Lung (tissue), 12 donors: Measurements from ENCODE around the gene CYP39A1. TPM values are rescaled to one million over a fixed set of nuclear protein-coding genes. Genes with fewer than 3 reads are reported as not detected.

Source experiments
- ATAC-seq: fragments of 200-7000 bp; cut with Tn5 transposase; one replicate; pipeline ENCODE4 v1.9.1; 2020; ENCODE audit warnings: moderate number of reproducible peaks; ENCODE audit not compliant: insufficient read depth, low FRiP score
- DNase-seq, 3 donors: peaks; one replicate each; pipeline ENCODE4 v3.0.0-alpha.2; 2013 to 2017
- H3K27ac ChIP-seq, 2 donors: one replicate each; pipeline ENCODE4 v1.5.1; 2013; ENCODE audit warnings: mild to moderate bottlenecking in 2 of 2, moderate library complexity in 2 of 2, control low read depth in 1 of 2, inconsistent platforms in 1 of 2, low read depth in 1 of 2, low read length in 1 of 2
- H3K27me3 ChIP-seq, 3 donors: one replicate each; pipeline ENCODE4 v1.5.1; 2013; ENCODE audit warnings: low read length in 2 of 3; ENCODE audit not compliant: control insufficient read depth in 3 of 3, insufficient read depth in 3 of 3
- H3K36me3 ChIP-seq, 4 donors: one replicate each; pipeline ENCODE4 v1.5.1; 2013; ENCODE audit warnings: low read length in 4 of 4, mild to moderate bottlenecking in 1 of 4, moderate library complexity in 1 of 4; ENCODE audit not compliant: control insufficient read depth in 4 of 4, insufficient read depth in 4 of 4
- H3K4me1 ChIP-seq, 5 donors: one replicate each; pipeline ENCODE4 v1.5.1; 2013; ENCODE audit warnings: low read length in 5 of 5, mild to moderate bottlenecking in 2 of 5, moderate library complexity in 1 of 5; ENCODE audit not compliant: control insufficient read depth in 5 of 5, insufficient read depth in 5 of 5
- H3K4me3 ChIP-seq: one replicate; pipeline ENCODE4 v1.5.1; 2013; ENCODE audit warnings: mild to moderate bottlenecking, control low read depth, moderate library complexity
- H3K9ac ChIP-seq, 2 donors: one replicate each; pipeline ENCODE4 v1.5.1; 2013; ENCODE audit warnings: low read length in 2 of 2, control low read depth in 1 of 2; ENCODE audit not compliant: insufficient read depth in 1 of 2
- H3K9me3 ChIP-seq, 4 donors: one replicate each; pipeline ENCODE4 v1.5.1; 2013; ENCODE audit warnings: low read length in 3 of 4, mild to moderate bottlenecking in 1 of 4, moderate library complexity in 1 of 4; ENCODE audit not compliant: control insufficient read depth in 4 of 4, insufficient read depth in 3 of 4
- CTCF ChIP-seq: IDR thresholded peaks from 2 replicates; pipeline ENCODE4 v1.5.1; 2012; ENCODE audit warnings: mild to moderate bottlenecking; ENCODE audit errors: control extremely low read depth, extremely low read depth
- WGBS, 2 donors: extraction: QIAGEN DNeasy Blood & Tissue Kit; methylation state at CpG; one replicate each; pipeline ENCODE4 v1.1.7; 2013; 5-methylcytosine and 5-hydroxymethylcytosine counted together
- polyA plus RNA-seq, 2 donors: library from polyadenylated mRNA; stranded (reverse); fragments of 200-250 nt; gene quantifications; one replicate each; pipeline ENCODE4 v1.2.1, GENCODE V29; 2013
- total RNA-seq, 2 donors: library from RNA; depleted of rRNA in 1 of 2; stranded (reverse); fragments of >200 nt in 1 of 2; gene quantifications; one replicate each; pipeline ENCODE4 v1.2.1, GENCODE V29; 2014 to 2021
- donor health status: control.
- donor health status: control.
- donor health status: Bipolar disorder and iron deficiency.
- donor health status: healthy.
- donor health status: DM: yes; HTN: yes; CAD: no.

CYP39A1 gene
- total and polyA plus RNA-seq, 4 donors, result 2.2 to 14.4 (median 5.0) TPM

DNA sequence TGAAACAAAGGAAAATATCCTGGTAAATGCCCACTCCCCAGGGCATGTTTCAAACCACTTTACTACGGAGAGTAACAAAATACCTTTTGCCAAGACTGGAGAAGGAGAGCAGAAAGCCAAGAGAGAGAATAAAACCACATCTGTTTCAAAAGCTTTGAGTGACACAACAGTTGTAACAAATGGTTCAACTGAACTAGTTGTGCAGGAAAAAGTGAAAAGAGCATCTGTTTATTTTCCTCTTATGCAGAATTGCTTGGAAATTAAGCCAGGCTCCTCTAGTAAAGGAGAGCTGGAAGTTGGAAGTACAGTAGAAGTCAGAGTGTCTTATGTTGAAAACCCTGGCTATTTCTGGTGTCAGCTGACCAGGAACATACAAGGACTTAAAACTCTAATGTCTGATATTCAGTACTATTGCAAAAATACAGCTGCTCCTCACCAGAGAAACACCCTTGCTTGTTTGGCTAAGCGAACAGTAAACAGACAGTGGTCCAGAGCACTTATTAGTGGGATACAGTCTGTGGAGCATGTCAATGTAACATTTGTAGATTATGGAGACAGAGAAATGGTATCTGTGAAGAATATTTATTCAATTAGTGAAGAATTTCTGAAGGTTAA, 37.6 kb upstream of the CYP39A1 start:
- H3K4me1 ChIP-seq, result peaks cover 0 to 17% (median 0%) of the 10 kb centered on the region in 5 donors
- no peak for TF ChIP-seq CTCF
- ATAC-seq (no peak), DNase-seq (peak; percentile 38 to 90 (median 82))
- H3K9me3 ChIP-seq, result no peaks in the 10 kb centered on the region
- no peaks in the 10 kb centered on the region for H3K27me3 ChIP-seq
- no peaks in the 10 kb centered on the region for H3K36me3 ChIP-seq
- no peak overlapping the region for H3K27ac ChIP-seq
- no peak overlapping the region for H3K9ac ChIP-seq
- no peak overlapping the region for H3K4me3 ChIP-seq
- WGBS, 2 donors, result 80 to 87% methylated on average over 2 of the region's 2 CpGs

DNA sequence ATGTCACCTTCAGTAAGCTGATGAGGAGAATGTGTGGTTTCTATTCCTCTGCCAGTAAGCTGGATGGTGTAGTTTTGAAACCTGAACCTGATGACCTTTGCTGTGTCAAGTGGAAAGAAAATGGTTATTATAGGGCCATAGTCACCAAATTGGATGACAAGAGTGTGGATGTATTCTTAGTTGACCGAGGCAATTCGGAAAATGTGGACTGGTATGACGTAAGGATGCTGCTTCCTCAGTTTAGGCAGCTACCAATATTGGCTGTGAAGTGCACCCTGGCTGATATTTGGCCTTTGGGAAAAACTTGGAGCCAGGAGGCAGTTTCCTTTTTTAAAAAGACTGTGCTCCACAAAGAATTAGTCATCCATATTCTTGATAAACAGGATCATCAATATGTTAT, 37.0 kb upstream of the CYP39A1 start:
- no peak overlapping the region for H3K9ac ChIP-seq
- H3K27ac ChIP-seq, result no peak overlapping the region
- TF ChIP-seq CTCF, result no peak
- H3K27me3 ChIP-seq, result no peaks in the 10 kb centered on the region
- peaks cover 0 to 17% (median 0%) of the 10 kb centered on the region in 5 donors for H3K4me1 ChIP-seq
- 87 to 90% methylated on average over 3 of the region's 3 CpGs for WGBS, 2 donors
- no peaks in the 10 kb centered on the region for H3K36me3 ChIP-seq
- DNase-seq (no peak), ATAC-seq (no peak)
- H3K9me3 ChIP-seq, result no peaks in the 10 kb centered on the region
- no peak overlapping the region for H3K4me3 ChIP-seq

GRCh38 chr6:46688966-46689335, 36.3 kb upstream of the CYP39A1 start:
- H3K36me3 ChIP-seq, result no peaks in the 10 kb centered on the region
- H3K4me3 ChIP-seq, result no peak overlapping the region
- no peaks in the 10 kb centered on the region for H3K27me3 ChIP-seq
- TF ChIP-seq CTCF, result no peak
- no peak overlapping the region for H3K9ac ChIP-seq
- no peak overlapping the region for H3K27ac ChIP-seq
- H3K9me3 ChIP-seq, result no peaks in the 10 kb centered on the region
- ATAC-seq (no peak), DNase-seq (no peak)
- H3K4me1 ChIP-seq, result peaks cover 0 to 17% (median 0%) of the 10 kb centered on the region in 5 donors
- 96% methylated on average over 13 of the region's 13 CpGs for WGBS, 2 donors
